ENCODE data around the gene TTYH3. TPM values are rescaled to one million over a fixed set of nuclear protein-coding genes. Genes with fewer than 3 reads are reported as not detected.

Gene TTYH3
- total RNA-seq, 1 donor from 2014 or later, result 170 TPM

DNA sequence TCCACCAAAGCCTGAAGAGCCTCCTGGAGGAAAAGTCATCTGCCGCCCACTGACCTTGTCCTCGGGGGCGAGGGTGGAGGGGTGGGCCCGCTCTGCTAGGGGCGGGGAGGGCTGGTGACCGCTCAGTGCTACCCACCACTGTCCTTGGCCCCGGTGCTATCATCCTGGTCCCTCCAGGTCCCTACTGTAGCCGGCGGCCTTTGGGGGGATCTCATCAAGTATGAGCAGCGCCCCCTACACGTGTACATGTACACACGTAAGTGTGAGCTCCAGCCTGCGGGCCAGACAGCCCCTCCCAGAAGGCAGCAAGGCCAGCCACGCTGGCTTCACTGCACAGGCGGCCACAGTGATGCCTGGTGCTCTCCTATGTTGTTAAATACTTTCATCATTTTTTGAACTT, 19.6 kb downstream of the TTYH3 start:
- Mint-ChIP-seq H3K27ac (no peak overlapping the region), H3K9me3 (ENCODE audit: low read depth) (no peaks in the 10 kb centered on the region), H3K27me3 (no peaks in the 10 kb centered on the region), H3K4me1 (ENCODE audit: low read depth) (no peaks in the 10 kb centered on the region), H3K4me3 (ENCODE audit: low read depth) (no peak overlapping the region), H3K36me3 (ENCODE audit: insufficient read depth) (peaks cover 1% of the 10 kb centered on the region)
- TF ChIP-seq, protein P1, sequence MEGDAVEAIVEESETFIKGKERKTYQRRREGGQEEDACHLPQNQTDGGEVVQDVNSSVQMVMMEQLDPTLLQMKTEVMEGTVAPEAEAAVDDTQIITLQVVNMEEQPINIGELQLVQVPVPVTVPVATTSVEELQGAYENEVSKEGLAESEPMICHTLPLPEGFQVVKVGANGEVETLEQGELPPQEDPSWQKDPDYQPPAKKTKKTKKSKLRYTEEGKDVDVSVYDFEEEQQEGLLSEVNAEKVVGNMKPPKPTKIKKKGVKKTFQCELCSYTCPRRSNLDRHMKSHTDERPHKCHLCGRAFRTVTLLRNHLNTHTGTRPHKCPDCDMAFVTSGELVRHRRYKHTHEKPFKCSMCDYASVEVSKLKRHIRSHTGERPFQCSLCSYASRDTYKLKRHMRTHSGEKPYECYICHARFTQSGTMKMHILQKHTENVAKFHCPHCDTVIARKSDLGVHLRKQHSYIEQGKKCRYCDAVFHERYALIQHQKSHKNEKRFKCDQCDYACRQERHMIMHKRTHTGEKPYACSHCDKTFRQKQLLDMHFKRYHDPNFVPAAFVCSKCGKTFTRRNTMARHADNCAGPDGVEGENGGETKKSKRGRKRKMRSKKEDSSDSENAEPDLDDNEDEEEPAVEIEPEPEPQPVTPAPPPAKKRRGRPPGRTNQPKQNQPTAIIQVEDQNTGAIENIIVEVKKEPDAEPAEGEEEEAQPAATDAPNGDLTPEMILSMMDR (IDR thresholded peaks at IDR 0.05; ENCODE audit: unreplicated experiment), result peak; percentile 24
- DNase-seq (ENCODE audit: low spot score, unreplicated experiment), result no peak

DNA sequence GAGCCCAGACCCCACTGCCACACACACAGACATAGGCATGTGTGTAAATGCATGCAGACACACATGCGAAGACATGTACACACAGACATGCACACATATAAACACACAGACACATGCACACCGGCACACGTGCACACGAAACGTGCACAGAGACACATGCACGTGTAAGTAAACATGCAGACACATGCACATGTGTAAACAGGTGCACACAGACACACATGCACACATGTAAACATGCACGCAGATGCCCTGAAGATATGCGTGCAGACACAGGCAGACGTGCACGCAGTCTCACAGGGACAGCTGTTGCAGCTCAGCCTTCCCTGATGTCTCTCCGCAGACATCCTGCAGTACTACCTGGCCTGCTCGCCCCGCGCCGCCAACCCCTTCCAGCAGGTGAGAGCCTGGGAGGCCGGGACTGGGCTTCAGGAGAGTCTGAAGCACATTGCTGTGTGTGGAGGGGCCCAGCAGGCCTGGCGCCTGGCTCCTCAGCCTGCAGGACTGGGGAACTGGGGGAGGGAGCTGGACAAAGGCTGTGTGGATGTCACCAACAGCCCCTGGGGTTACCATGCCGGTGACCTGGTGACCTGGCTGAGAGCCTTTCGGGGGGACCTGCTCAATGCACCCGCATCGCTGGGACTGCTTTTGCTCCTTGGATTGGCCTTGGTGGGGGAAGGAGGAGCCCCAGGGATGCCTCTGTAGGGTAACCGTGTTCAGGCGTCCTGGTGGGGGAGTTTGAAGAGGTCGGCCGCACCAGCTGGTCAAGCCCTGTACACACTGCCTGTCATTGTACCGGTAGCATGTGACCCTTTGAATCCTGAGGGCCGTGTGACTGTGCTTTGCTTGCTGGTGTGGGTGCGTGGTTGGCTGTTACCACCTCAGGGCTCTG, 20.3 kb downstream of the TTYH3 start:
- no peak for DNase-seq (ENCODE audit: low spot score, unreplicated experiment)
- Mint-ChIP-seq H3K36me3 (ENCODE audit: insufficient read depth) (peaks cover 2% of the 10 kb centered on the region), H3K27ac (no peak overlapping the region), H3K4me3 (ENCODE audit: low read depth) (no peak overlapping the region), H3K27me3 (no peaks in the 10 kb centered on the region), H3K4me1 (ENCODE audit: low read depth) (no peaks in the 10 kb centered on the region), H3K9me3 (ENCODE audit: low read depth) (no peaks in the 10 kb centered on the region)
- TF ChIP-seq, protein P1 (IDR thresholded peaks at IDR 0.05; ENCODE audit: unreplicated experiment), result no peak

DNA sequence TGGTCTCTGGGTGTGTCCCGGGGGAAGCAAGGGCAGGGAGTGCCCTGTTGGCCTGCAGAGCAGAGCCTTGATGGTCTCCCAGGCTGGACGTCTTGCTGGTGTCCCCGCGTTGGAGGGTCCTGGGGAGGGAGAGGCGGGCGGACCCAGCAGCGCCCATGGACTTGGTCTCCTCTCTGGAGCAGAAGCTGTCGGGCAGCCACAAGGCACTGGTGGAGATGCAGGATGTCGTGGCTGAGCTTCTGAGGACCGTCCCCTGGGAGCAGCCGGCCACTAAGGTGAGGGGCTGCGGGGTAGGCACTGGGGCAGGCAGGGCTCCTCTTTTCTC, 20.9 kb downstream of the TTYH3 start:
- DNase-seq (ENCODE audit: low spot score, unreplicated experiment), result no peak
- no peaks in the 10 kb centered on the region for H3K4me1 Mint-ChIP-seq (ENCODE audit: low read depth)
- peak overlapping the region; percentile 56 for H3K27ac Mint-ChIP-seq
- TF ChIP-seq, protein P1 (IDR thresholded peaks at IDR 0.05; ENCODE audit: unreplicated experiment), result no peak
- H3K4me3 Mint-ChIP-seq (ENCODE audit: low read depth), result no peak overlapping the region
- peaks cover 5% of the 10 kb centered on the region for H3K36me3 Mint-ChIP-seq (ENCODE audit: insufficient read depth)
- no peaks in the 10 kb centered on the region for H3K9me3 Mint-ChIP-seq (ENCODE audit: low read depth)
- no peaks in the 10 kb centered on the region for H3K27me3 Mint-ChIP-seq

DNA sequence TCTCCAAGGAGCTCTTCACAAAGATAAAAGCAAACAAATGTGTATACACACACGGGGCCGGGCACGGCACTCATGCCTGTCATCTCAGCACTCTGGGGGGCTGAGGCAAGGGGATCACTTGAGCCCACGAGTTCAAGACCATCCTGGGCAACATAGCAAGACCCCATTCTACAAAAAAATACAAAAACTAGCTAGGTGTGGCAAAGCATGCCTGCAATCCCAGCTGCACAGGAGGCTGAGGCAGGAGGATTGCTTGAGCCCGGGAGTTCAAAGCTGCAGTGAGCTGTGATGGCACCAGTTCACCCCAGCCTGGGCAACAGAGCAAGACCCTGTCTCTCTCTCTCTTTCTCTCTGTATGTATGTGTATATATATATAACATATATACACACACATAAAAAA, 22.3 kb downstream of the TTYH3 start:
- no peaks in the 10 kb centered on the region for H3K9me3 Mint-ChIP-seq (ENCODE audit: low read depth)
- no peak for DNase-seq (ENCODE audit: low spot score, unreplicated experiment)
- TF ChIP-seq, protein P1 (IDR thresholded peaks at IDR 0.05; ENCODE audit: unreplicated experiment), result no peak
- peaks cover 5% of the 10 kb centered on the region for H3K36me3 Mint-ChIP-seq (ENCODE audit: insufficient read depth)
- no peaks in the 10 kb centered on the region for H3K4me1 Mint-ChIP-seq (ENCODE audit: low read depth)
- H3K27me3 Mint-ChIP-seq, result no peaks in the 10 kb centered on the region
- no peak overlapping the region for H3K4me3 Mint-ChIP-seq (ENCODE audit: low read depth)
- H3K27ac Mint-ChIP-seq, result no peak overlapping the region

DNA sequence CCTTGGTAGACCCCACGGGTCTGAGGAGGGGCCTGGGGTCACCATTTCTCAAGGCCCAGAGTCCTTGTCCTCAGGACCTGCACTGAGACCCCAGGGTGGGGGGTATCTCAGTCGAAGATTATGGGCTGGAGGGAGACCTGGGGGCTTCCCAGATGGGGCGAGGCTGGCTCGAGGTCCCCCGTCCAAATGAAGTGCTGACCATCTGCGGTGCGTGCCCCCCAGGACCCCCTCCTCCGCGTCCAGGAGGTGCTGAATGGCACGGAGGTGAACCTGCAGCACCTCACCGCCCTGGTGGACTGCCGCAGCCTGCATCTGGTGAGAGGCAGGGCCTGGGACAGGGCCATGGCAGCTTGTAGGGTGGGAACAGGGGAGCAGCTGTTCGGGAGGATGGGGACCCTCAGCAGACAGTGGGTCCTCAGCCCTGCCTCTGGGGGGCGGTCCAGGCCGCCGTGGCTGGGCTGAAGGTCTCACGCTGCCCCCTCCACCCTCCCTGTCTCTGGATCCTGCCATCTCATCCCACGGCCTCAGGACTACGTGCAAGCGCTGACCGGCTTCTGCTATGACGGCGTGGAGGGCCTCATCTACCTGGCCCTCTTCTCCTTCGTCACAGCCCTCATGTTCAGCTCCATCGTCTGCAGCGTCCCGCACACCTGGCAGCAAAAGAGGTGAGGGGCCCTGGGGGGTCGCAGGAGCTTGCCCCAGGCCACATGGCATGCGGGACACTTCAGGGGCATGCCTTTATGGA, 24.3 kb downstream of the TTYH3 start:
- TF ChIP-seq, protein P1 (IDR thresholded peaks at IDR 0.05; ENCODE audit: unreplicated experiment), result no peak
- Mint-ChIP-seq H3K36me3 (ENCODE audit: insufficient read depth) (peaks cover 5% of the 10 kb centered on the region), H3K27ac (no peak overlapping the region), H3K4me1 (ENCODE audit: low read depth) (no peaks in the 10 kb centered on the region), H3K27me3 (no peaks in the 10 kb centered on the region), H3K4me3 (ENCODE audit: low read depth) (no peak overlapping the region), H3K9me3 (ENCODE audit: low read depth) (no peaks in the 10 kb centered on the region)
- DNase-seq (ENCODE audit: low spot score, unreplicated experiment), result no peak

All from progenitor cell of endocrine pancreas (in vitro differentiated cells).